Activated CD4-positive, alpha-beta T cell treated with anti-CD3 and anti-CD28 coated beads, Interleukin-2, amount 10 ng/mL, durations not matched to agents 7 days and 5 days (primary cell): ENCODE measurements around the gene ADGRL4. TPM values are rescaled to one million over a fixed set of nuclear protein-coding genes. Genes with fewer than 3 reads are reported as not detected.

Source experiments
- CTCF ChIA-PET: fragments of 350-600 bp; sonication (Branson Sonifier 250); formaldehyde crosslinking; loops from one replicate; lab custom pipeline; 2021; ENCODE audit warnings: antibody characterized with exemption; lab: Charles Lee
- POLR2A ChIA-PET: fragments of 350-600 bp; sonication (Branson Sonifier 250); formaldehyde crosslinking; loops from one replicate; lab custom pipeline; 2021; ENCODE audit warnings: antibody characterized with exemption; lab: Charles Lee
- DNase-seq: peaks from one replicate; pipeline ENCODE4 v3.0.0-alpha.2; 2020
- H3K27ac Mint-ChIP-seq: one replicate; pipeline ENCODE4 v1.8.0; 2021; ENCODE audit warnings: mild to moderate bottlenecking, moderate library complexity, mixed read lengths
- H3K27me3 Mint-ChIP-seq: one replicate; pipeline ENCODE4 v1.8.0; 2021; ENCODE audit warnings: mixed read lengths
- H3K36me3 Mint-ChIP-seq: one replicate; pipeline ENCODE4 v1.8.0; 2021; ENCODE audit warnings: low read depth, mixed read lengths
- H3K4me1 Mint-ChIP-seq: one replicate; pipeline ENCODE4 v1.8.0; 2021; ENCODE audit warnings: mixed read lengths
- H3K4me3 Mint-ChIP-seq: one replicate; pipeline ENCODE4 v1.8.0; 2021; ENCODE audit warnings: mild to moderate bottlenecking, moderate library complexity, mixed read lengths
- H3K9me3 Mint-ChIP-seq: one replicate; pipeline ENCODE4 v1.8.0; 2021; ENCODE audit warnings: mixed read lengths
- total RNA-seq, 2 experiments: library from RNA; stranded (reverse); gene quantifications; one replicate each; pipeline ENCODE4 v1.2.3, GENCODE V29; 2021

ADGRL4 gene
- total RNA-seq, 2 experiments from 2014 or later: not detected

DNA sequence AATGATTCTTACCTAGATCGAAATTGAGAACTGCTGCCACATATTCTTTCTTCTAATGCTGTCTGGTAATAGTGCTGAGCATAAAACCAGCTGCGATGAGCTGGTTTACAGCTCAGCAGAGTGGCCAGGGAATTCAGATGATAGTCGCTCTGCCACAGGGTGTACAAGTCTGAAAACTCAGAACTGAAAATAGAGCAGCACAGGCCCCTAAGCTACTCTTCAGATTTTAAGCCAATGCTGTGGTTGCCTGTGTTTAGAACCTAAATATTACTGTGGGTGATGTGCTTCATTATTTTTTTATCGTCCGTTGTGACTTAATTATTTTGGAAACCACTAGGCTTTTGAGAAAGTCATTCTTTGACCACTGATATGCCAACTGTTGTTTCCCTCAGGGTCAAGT is 152.0 kb downstream of the ADGRL4 start:
- ChIA-PET POLR2A (no interaction called here), CTCF (interaction anchor here (1.2 kb wide), 1 partner anchor 14 kb away, joined by 4 read pairs; no protein-coding TSS in a partner anchor)
- Mint-ChIP-seq H3K36me3 (no peaks in the 10 kb centered on the region), H3K4me3 (no peak overlapping the region), H3K27me3 (peaks cover 3% of the 10 kb centered on the region), H3K9me3 (no peaks in the 10 kb centered on the region), H3K27ac (no peak overlapping the region), H3K4me1 (peaks cover 5% of the 10 kb centered on the region)
- no peak for DNase-seq

DNA sequence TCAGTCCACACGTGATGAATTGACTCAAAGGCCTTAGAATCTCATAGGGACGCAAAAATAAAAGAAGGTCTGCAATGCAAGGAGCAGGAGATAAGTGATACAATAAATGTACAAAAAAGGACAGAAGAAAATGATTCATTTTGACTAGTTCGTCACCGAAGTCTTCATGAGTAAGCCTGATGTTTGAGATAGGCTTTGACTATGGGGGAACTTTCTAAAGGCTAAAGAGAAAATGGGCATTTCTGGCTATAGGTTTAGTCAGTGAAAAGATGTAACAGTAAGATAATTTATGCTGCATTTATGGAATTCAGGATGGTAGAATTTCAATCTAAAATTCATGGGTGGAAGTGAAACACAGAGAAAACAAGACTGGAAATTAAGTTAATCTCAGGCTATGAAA is 163.0 kb downstream of the ADGRL4 start:
- Mint-ChIP-seq H3K9me3 (no peaks in the 10 kb centered on the region), H3K36me3 (no peaks in the 10 kb centered on the region), H3K4me1 (peaks cover 1% of the 10 kb centered on the region), H3K27me3 (peaks cover 6% of the 10 kb centered on the region), H3K27ac (no peak overlapping the region), H3K4me3 (no peak overlapping the region)
- CTCF ChIA-PET: no interaction called here
- POLR2A ChIA-PET: no interaction called here
- no peak for DNase-seq

DNA sequence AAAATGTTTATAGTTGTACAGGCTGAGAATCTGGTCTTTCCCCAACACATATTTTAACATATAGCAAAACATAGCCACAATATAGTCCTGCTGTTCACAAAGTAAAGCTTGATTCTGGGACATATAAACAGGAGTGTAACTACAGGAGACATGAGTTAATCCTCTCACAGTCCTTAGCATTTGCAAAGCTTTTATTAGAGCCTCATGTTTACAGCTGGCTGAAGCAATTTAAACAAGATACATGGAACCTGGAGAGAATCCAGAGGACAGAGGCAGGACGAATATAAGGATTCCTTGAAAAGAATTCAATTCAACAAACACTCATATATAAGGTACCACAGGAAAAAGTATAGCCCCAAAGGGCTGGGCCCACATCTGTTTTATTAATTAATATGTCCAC is 163.4 kb downstream of the ADGRL4 start:
- H3K4me3 Mint-ChIP-seq: no peak overlapping the region
- H3K36me3 Mint-ChIP-seq: no peaks in the 10 kb centered on the region
- no peaks in the 10 kb centered on the region for H3K9me3 Mint-ChIP-seq
- CTCF ChIA-PET: no interaction called here
- DNase-seq: no peak
- H3K4me1 Mint-ChIP-seq: peaks cover 1% of the 10 kb centered on the region
- POLR2A ChIA-PET: no interaction called here
- H3K27ac Mint-ChIP-seq: no peak overlapping the region
- peaks cover 6% of the 10 kb centered on the region for H3K27me3 Mint-ChIP-seq

GRCh38 chr1:78840453-78841271 is 165.9 kb downstream of the ADGRL4 start:
- H3K4me1 Mint-ChIP-seq: peaks cover 12% of the 10 kb centered on the region
- no peak for DNase-seq
- no peaks in the 10 kb centered on the region for H3K36me3 Mint-ChIP-seq
- no peak overlapping the region for H3K4me3 Mint-ChIP-seq
- H3K27ac Mint-ChIP-seq: no peak overlapping the region
- no peaks in the 10 kb centered on the region for H3K9me3 Mint-ChIP-seq
- peaks cover 6% of the 10 kb centered on the region for H3K27me3 Mint-ChIP-seq
- CTCF ChIA-PET: no interaction called here
- POLR2A ChIA-PET: no interaction called here
